Thyroid gland (tissue), 4 donors: Measurements from ENCODE around the gene ACOX3.

Source experiments
- POLR2A ChIP-seq, 2 donors: fragments of 450-650 bp; IDR thresholded peaks; one replicate each; pipeline ENCODE4 v1.6.1; 2017; ENCODE audit warnings: antibody characterized with exemption in 2 of 2, mild to moderate bottlenecking in 2 of 2, moderate library complexity in 1 of 2
- TF ChIP-seq, protein P1 (sequence below), 6 experiments: fragments of 200-600 bp in 3 of 6; fragments of 450-650 bp in 3 of 6; sonication (generic) in 3 of 6; IDR thresholded peaks; one replicate each; pipeline ENCODE4 v1.5.1; 2016 to 2019; ENCODE audit warnings: antibody characterized with exemption in 6 of 6, mild to moderate bottlenecking in 2 of 6, inconsistent platforms in 1 of 6, moderate library complexity in 1 of 6

DNA sequence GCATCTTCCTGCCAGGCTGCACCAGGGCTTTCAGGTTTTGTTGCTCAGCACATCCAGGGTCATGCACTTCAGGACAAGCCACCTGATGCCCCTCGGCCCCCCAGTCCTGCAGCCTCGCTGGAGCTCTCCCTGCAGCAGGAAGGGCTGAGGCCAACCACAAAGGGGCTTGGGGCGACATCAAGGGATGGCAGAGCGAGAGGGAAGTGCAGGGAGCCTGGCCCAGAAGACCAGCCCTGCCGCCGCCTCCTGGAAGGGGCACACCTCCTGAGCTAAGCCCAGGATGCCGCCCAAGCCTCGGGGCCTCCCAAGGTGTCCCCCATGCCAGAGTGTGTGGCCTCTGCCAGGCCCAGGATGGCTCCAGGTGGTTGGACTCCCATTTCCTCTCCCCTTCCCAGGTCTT is 37.2 kb upstream of the ACOX3 start:
- TF ChIP-seq, protein P1, sequence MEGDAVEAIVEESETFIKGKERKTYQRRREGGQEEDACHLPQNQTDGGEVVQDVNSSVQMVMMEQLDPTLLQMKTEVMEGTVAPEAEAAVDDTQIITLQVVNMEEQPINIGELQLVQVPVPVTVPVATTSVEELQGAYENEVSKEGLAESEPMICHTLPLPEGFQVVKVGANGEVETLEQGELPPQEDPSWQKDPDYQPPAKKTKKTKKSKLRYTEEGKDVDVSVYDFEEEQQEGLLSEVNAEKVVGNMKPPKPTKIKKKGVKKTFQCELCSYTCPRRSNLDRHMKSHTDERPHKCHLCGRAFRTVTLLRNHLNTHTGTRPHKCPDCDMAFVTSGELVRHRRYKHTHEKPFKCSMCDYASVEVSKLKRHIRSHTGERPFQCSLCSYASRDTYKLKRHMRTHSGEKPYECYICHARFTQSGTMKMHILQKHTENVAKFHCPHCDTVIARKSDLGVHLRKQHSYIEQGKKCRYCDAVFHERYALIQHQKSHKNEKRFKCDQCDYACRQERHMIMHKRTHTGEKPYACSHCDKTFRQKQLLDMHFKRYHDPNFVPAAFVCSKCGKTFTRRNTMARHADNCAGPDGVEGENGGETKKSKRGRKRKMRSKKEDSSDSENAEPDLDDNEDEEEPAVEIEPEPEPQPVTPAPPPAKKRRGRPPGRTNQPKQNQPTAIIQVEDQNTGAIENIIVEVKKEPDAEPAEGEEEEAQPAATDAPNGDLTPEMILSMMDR (IDR thresholded peaks at IDR 0.05), result no peak
- TF ChIP-seq POLR2A (IDR thresholded peaks at IDR 0.05), result no peak
